ENCODE results near the gene ILK. TPM values are rescaled to one million over a fixed set of nuclear protein-coding genes. Genes with fewer than 3 reads are reported as not detected.

Gene ILK
- total and polyA plus RNA-seq, 2 of the 13 experiments (the other 11 are each of a cell fraction or from before 2014, with no cell fraction given), result 70.3 to 108 TPM

- no peak for TF ChIP-seq IRF1 (CRISPR knock-in tag; IDR thresholded peaks at IDR 0.05; ENCODE audit: low read depth)
Measured at GRCh38 chr11:6647836-6648235, 44.3 kb downstream of the ILK start (continued).

GRCh38 chr11:6648501-6648900 is 44.9 kb downstream of the ILK start:
- DNase-seq (ENCODE audit: low spot score), result no peak
- no peaks in the 10 kb centered on the region; the same call in 1 of the 2 replicates for H4K20me1 ChIP-seq (ENCODE audit: insufficient read depth, low read length)
- intact Hi-C loops (cut with micrococcal nuclease; ENCODE audit: unreplicated experiment) (no loop called here), in situ Hi-C loops (cut with HindIII; ENCODE audit: extremely low pct_ligation_motif_present, low pct_unique_long_range_greater_than_20kb) (no loop called here)
- no peaks in the 10 kb centered on the region for H3K79me2 ChIP-seq (ENCODE audit: insufficient read depth, low read length)
- FAIRE-seq, result no peak
- WGBS (ENCODE audit: low lambda C conversion rate), result 0% methylated on average over 1 of the region's 1 CpG
- H3K4me3 ChIP-seq (replicated peaks in 1 of 3; ENCODE audit: insufficient read depth in 1 of 3, low read depth in 2 of 3, low read length in 3 of 3), result no peak overlapping the region
- TF ChIP-seq ZNF800 (CRISPR knock-in tag; IDR thresholded peaks at IDR 0.05) (no peak), KLF11 (CRISPR knock-in tag; IDR thresholded peaks at IDR 0.05) (no peak), SRSF4 (IDR thresholded peaks at IDR 0.05; ENCODE audit: low read depth, low read length, poor library complexity, severe bottlenecking) (no peak), ZNF691 (CRISPR knock-in tag; IDR thresholded peaks at IDR 0.05; ENCODE audit: borderline replicate concordance, low read depth) (no peak), ZNF230 (CRISPR knock-in tag; IDR thresholded peaks at IDR 0.05) (no peak), ZMAT5 (CRISPR knock-in tag; IDR thresholded peaks at IDR 0.05; ENCODE audit: borderline replicate concordance, low read depth) (no peak), NR2C2 (CRISPR knock-in tag; IDR thresholded peaks at IDR 0.05; ENCODE audit: borderline replicate concordance) (no peak), EHMT2 (IDR thresholded peaks at IDR 0.05; ENCODE audit: borderline replicate concordance, low read depth, low read length) (no peak), SPEN (CRISPR knock-in tag; IDR thresholded peaks at IDR 0.05; ENCODE audit: low read depth) (no peak), TCF7 (IDR thresholded peaks at IDR 0.05; ENCODE audit: low read depth) (no peak), ZNF605 (CRISPR knock-in tag; IDR thresholded peaks at IDR 0.05) (no peak), ZNF225 (CRISPR knock-in tag; IDR thresholded peaks at IDR 0.05) (no peak), ZNF724P (CRISPR knock-in tag; IDR thresholded peaks at IDR 0.05; ENCODE audit: borderline replicate concordance) (no peak), ZBTB44 (CRISPR knock-in tag; IDR thresholded peaks at IDR 0.05) (no peak), ZNF138 (CRISPR knock-in tag; IDR thresholded peaks at IDR 0.05; ENCODE audit: low read depth) (no peak), CBFB (CRISPR knock-in tag; IDR thresholded peaks at IDR 0.05) (no peak), ZNF749 (CRISPR knock-in tag; IDR thresholded peaks at IDR 0.05; ENCODE audit: borderline replicate concordance) (no peak)
- no peaks in the 10 kb centered on the region for H3K4me1 ChIP-seq (ENCODE audit: insufficient read depth, low read length)
- BruUV-seq (replicated peaks), result no TSS peak
- no peak overlapping the region for H3K27ac ChIP-seq (ENCODE audit: extremely low read length, insufficient read depth, low read length)
- ChIA-PET POLR2A (no interaction called here), CTCF (ENCODE audit: low intra/inter-chr PET ratio, low total read pairs) (no interaction called here)
- peaks cover 3 to 100% of the 10 kb centered on the region in 2 experiments; a peak in 4 of 5 replicates for H3K27me3 ChIP-seq (ENCODE audit: control insufficient read depth in 1 of 2, insufficient read depth in 2 of 2, low read length in 2 of 2)
- no peak overlapping the region for H3K4me2 ChIP-seq (ENCODE audit: low read depth, low read length)
- H3K36me3 ChIP-seq (replicated peaks in 1 of 2; ENCODE audit: control insufficient read depth in 1 of 2, insufficient read depth in 2 of 2, low read length in 2 of 2), result no peaks in the 10 kb centered on the region
- H3K9me3 ChIP-seq (ENCODE audit: low read length), result no peaks in the 10 kb centered on the region
- H2AFZ ChIP-seq (ENCODE audit: low read length), result no peak overlapping the region
- no peak overlapping the region for H3K9ac ChIP-seq (ENCODE audit: insufficient read depth, low read depth, low read length)
- ATAC-seq, result no peak
